Gastrocnemius medialis (tissue), 4 donors: ENCODE measurements around the gene SFT2D3. TPM values are rescaled to one million over a fixed set of nuclear protein-coding genes. Genes with fewer than 3 reads are reported as not detected.
A peak's percentile ranks its signal among the peaks of the same experiment; 100 is the strongest.

Source experiments
- ATAC-seq, 2 donors: fragments of 150-250 bp; one replicate each; pipeline ENCODE4 v1.9.1; 2016
- DNase-seq, 2 donors: peaks; one replicate each; pipeline ENCODE4 v3.0.0-alpha.2; 2019
- H3K27ac ChIP-seq, 4 donors: fragments of 200-600 bp; sonication (generic); 1 replicate in 1 of 4; 2 replicates in 3 of 4; pipeline ENCODE4 v1.5.1; 2016 to 2018; ENCODE audit warnings: mild to moderate bottlenecking in 2 of 4, moderate library complexity in 1 of 4
- H3K27me3 ChIP-seq, 3 donors: fragments of 200-600 bp; sonication (generic) in 2 of 3; 1 replicate in 1 of 3; 2 replicates in 2 of 3; pipeline versions ENCODE4 v1.5.1 to v1.6.0; 2016 to 2019; ENCODE audit warnings: mild to moderate bottlenecking in 1 of 3, moderate library complexity in 1 of 3
- H3K36me3 ChIP-seq, 2 donors: fragments of 200-600 bp; sonication (generic) in 1 of 2; one replicate each; pipeline ENCODE4 v1.5.1; 2017 to 2018
- H3K4me1 ChIP-seq, 2 donors: fragments of 200-600 bp; sonication (generic) in 1 of 2; one replicate each; pipeline ENCODE4 v1.5.1; 2016 to 2017; ENCODE audit warnings: mild to moderate bottlenecking in 2 of 2
- H3K4me3 ChIP-seq, 4 donors: fragments of 200-600 bp; sonication (generic) in 3 of 4; 1 replicate in 1 of 4; 2 replicates in 3 of 4; pipeline ENCODE4 v1.5.1; 2016 to 2019; ENCODE audit warnings: mild to moderate bottlenecking in 2 of 4
- H3K9me3 ChIP-seq, 3 donors: fragments of 200-600 bp; sonication (generic) in 2 of 3; 1 replicate in 1 of 3; 2 replicates in 2 of 3; pipeline ENCODE4 v1.5.1; 2016 to 2019
- CTCF ChIP-seq, 5 experiments: fragments of 450-650 bp in 3 of 5; fragments of 200-600 bp in 2 of 5; sonication (generic) in 2 of 5; IDR thresholded peaks in 4 of 5; conservative IDR thresholded peaks in 1 of 5; 1 replicate in 4 of 5; 2 replicates in 1 of 5; pipeline ENCODE4 v1.5.1; 2016 to 2019; ENCODE audit warnings: antibody characterized with exemption in 5 of 5, mild to moderate bottlenecking in 3 of 5, moderate library complexity in 3 of 5
- POLR2A ChIP-seq, 2 donors: fragments of 450-650 bp; IDR thresholded peaks; one replicate each; pipeline ENCODE4 v1.6.1; 2017; ENCODE audit warnings: antibody characterized with exemption in 2 of 2, mild to moderate bottlenecking in 2 of 2, moderate library complexity in 2 of 2
- in situ Hi-C, 4 donors: fragments of 200-750 bp; cut with MboI; loops; one replicate each; pipeline versions ENCODE4 v1.15.0 to v1.8.0; 2017; ENCODE audit warnings: low sequenced_read_pairs in 4 of 4
- intact Hi-C: fragments of 100-400 bp; cut with DNase I; formaldehyde crosslinking; loops from one replicate; pipeline ENCODE4 v1.15.1; 2023; ENCODE audit warnings: low total_unique reads
- total RNA-seq, 4 donors: library from RNA; depleted of rRNA; stranded (reverse); fragments of >200 nt; gene quantifications; one replicate each; pipeline versions ENCODE4 v1.1.0 to v1.2.3, GENCODE V29; 2016

The SFT2D3 gene
- total RNA-seq, 4 donors from 2014 or later: 3.0 to 5.5 (median 3.5) TPM

GRCh38 chr2:127735044-127735443 is 33.7 kb downstream of the SFT2D3 start:
- intact Hi-C loops: no loop called here
- in situ Hi-C loops: no loop called here
- H3K27ac ChIP-seq: peak overlapping the region; percentile 29 to 73 (median 68)

GRCh38 chr2:127735537-127736399 is 34.5 kb downstream of the SFT2D3 start:
- DNase-seq: no peak
- in situ Hi-C loops (no loop called here), intact Hi-C loops (no loop called here)
- Histone ChIP-seq H3K4me3 (no peak overlapping the region), H3K9me3 (no peaks in the 10 kb centered on the region), H3K36me3 (peaks cover 0 to 9% of the 10 kb centered on the region in 2 donors), H3K4me1 (peaks cover 29 to 31% of the 10 kb centered on the region in 2 donors), H3K27ac (peak overlapping the region; percentile 8 to 73 (median 48)), H3K27me3 (no peaks in the 10 kb centered on the region)
- ATAC-seq: peak; percentile 40 to 47
- TF ChIP-seq POLR2A (IDR thresholded peaks at IDR 0.05) (no peak), CTCF (IDR thresholded peaks at IDR 0.05 in 4 of 5, conservative IDR thresholded peaks at IDR 0.05 in 1 of 5) (no peak)

More at GRCh38 chr2:127735044-127735443, 33.7 kb downstream of the SFT2D3 start:
- TF ChIP-seq CTCF (IDR thresholded peaks at IDR 0.05 in 4 of 5, conservative IDR thresholded peaks at IDR 0.05 in 1 of 5): no peak
- TF ChIP-seq POLR2A (IDR thresholded peaks at IDR 0.05): no peak
- DNase-seq (no peak), ATAC-seq (no peak)
- Histone ChIP-seq H3K4me3 (no peak overlapping the region), H3K4me1 (peaks cover 29 to 31% of the 10 kb centered on the region in 2 donors), H3K9me3 (no peaks in the 10 kb centered on the region), H3K36me3 (peaks cover 0 to 2% of the 10 kb centered on the region in 2 donors), H3K27me3 (no peaks in the 10 kb centered on the region)

DNA sequence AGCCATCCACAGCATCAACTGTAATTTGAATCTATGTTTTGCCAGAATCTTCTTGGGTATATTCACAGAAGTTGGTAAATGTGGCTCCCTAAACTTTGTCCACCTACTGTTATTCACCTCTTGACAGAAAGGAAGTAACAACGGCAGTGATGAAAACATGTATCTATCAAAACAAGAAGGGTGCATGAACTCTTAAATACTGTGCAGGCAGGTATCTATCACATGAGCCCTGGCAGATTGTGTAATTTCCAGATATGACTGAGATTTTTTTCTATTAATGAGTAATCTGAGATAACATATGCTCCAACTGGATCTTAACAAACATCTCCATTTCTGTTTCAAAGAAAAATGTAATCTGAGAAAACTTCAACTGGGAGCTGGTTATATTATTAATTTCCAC is 36.6 kb downstream of the SFT2D3 start:
- Histone ChIP-seq H3K27me3 (no peaks in the 10 kb centered on the region), H3K9me3 (no peaks in the 10 kb centered on the region), H3K36me3 (peaks cover 0 to 10% of the 10 kb centered on the region in 2 donors), H3K4me3 (no peak overlapping the region), H3K27ac (no peak overlapping the region), H3K4me1 (peaks cover 29 to 31% of the 10 kb centered on the region in 2 donors)
- no peak for DNase-seq
- no peak for ATAC-seq
- TF ChIP-seq CTCF (IDR thresholded peaks at IDR 0.05 in 4 of 5, conservative IDR thresholded peaks at IDR 0.05 in 1 of 5): no peak
- TF ChIP-seq POLR2A (IDR thresholded peaks at IDR 0.05): no peak
- intact Hi-C loops: no loop called here
- in situ Hi-C loops: no loop called here

DNA sequence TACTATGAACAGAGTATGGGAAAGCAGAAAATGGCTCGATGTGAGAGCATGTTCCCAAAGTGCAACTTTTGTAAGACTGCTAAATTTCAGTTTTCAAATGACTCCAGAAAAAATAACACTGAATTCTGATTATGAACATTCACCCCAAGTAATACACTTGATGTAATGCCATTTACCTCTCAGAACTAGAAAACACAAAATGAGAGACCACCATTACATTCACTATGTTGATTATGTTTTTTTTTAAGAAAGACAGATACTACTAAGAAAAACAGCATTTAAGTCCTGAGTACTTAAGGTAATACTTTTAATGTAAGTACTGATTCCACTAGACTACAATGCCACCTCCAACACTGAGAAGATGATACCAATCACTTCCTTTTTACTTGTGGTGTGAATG is 38.5 kb downstream of the SFT2D3 start:
- no peak for DNase-seq
- Histone ChIP-seq H3K4me3 (no peak overlapping the region), H3K27me3 (no peaks in the 10 kb centered on the region), H3K27ac (no peak overlapping the region), H3K4me1 (peaks cover 16 to 17% of the 10 kb centered on the region in 2 donors), H3K9me3 (no peaks in the 10 kb centered on the region), H3K36me3 (peaks cover 0 to 10% of the 10 kb centered on the region in 2 donors)
- no peak for ATAC-seq
- intact Hi-C loops: no loop called here
- TF ChIP-seq CTCF (IDR thresholded peaks at IDR 0.05 in 4 of 5, conservative IDR thresholded peaks at IDR 0.05 in 1 of 5) (no peak), POLR2A (IDR thresholded peaks at IDR 0.05) (no peak)
- in situ Hi-C loops: no loop called here
